ENCODE measurements around the gene SCN9A.

DNA sequence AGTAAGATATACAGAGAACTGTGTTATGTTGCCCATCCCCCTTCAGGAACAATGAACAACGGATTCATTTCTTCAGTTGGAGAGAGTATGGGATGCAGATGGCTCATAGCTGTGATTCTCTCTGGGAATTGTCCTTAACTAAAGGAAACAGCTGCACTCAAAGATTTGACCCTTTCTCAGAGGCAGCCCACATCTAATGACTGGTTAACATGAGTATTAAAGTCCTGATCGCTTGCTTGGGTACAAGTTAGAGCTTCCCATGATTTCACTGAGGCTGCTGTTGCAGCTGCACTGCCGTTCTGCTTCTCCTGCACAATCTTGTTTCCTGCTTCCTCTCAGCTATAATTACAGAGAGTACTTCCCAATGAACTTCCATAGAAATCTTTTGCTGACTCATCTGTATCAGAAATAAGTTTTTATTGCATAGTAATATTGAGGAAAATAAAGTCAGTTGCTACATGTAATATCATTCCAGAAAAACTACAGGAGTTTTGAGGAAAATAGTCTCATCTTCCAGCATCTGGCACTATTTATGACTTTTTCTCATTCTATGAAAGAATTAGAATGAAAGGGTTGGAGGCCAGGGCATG is 12.8 kb upstream of the SCN9A start:
- TF ChIP-seq CTCF (conservative IDR thresholded peaks at IDR 0.05 in 1 of 2, IDR thresholded peaks at IDR 0.05 in 1 of 2; ENCODE audit: low read depth in 1 of 2, low read length in 2 of 2) (no peak), EZH2 (IDR thresholded peaks at IDR 0.05; ENCODE audit: low read length, missing control alignments) (no peak)

Measured in fibroblast of lung (primary cell).